ENCODE measurements around the gene MAPK8IP3. TPM values are rescaled to one million over a fixed set of nuclear protein-coding genes. Genes with fewer than 3 reads are reported as not detected.
"Not testable (repeated sequence)": the region's sequence is repeated elsewhere in the genome, so short reads cannot be mapped to it uniquely, and the experiment has no call there.

Gene MAPK8IP3
- total and polyA plus RNA-seq, 7 donors: 11.7 to 31.6 (median 22.6) TPM

DNA sequence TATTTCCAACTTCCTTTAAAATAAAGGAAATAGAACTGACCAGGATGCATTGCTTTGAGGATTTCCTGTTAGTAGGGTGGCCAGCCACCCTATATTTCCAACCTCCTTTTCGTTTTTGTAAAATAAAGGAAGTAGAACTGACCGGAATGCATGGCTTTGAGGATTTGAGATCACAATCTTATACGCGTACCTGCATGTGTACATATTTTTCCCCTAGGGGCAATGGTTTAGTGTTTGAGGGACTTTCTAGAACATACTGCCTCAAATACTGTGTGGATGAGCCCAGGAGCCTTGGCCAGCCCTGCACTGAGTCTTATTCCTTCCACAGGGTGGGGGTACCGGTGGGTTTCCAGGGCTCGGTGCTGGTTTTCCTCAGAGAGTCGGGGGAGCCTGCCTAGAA, 25.6 kb downstream of the MAPK8IP3 start:
- Histone ChIP-seq H3K36me3 (ENCODE audit: insufficient read depth in 1 of 2, low read depth in 1 of 2) (peaks cover 0 to 68% of the 10 kb centered on the region in 2 donors), H3K27me3 (ENCODE audit: insufficient read depth in 3 of 3, low read length in 2 of 3) (no peaks in the 10 kb centered on the region), H3K9me3 (no peaks in the 10 kb centered on the region), H3K4me3 (no peak overlapping the region), H3K4me1 (no peaks in the 10 kb centered on the region), H3K27ac (no peak overlapping the region)
- intact Hi-C loops (cut with DNase I): no loop called here
- ATAC-seq: no peak
- WGBS, 3 donors: 69 to 78% (median 76%) methylated on average over 7 of the region's 7 CpGs
- no peak for DNase-seq
- TF ChIP-seq, protein P1, sequence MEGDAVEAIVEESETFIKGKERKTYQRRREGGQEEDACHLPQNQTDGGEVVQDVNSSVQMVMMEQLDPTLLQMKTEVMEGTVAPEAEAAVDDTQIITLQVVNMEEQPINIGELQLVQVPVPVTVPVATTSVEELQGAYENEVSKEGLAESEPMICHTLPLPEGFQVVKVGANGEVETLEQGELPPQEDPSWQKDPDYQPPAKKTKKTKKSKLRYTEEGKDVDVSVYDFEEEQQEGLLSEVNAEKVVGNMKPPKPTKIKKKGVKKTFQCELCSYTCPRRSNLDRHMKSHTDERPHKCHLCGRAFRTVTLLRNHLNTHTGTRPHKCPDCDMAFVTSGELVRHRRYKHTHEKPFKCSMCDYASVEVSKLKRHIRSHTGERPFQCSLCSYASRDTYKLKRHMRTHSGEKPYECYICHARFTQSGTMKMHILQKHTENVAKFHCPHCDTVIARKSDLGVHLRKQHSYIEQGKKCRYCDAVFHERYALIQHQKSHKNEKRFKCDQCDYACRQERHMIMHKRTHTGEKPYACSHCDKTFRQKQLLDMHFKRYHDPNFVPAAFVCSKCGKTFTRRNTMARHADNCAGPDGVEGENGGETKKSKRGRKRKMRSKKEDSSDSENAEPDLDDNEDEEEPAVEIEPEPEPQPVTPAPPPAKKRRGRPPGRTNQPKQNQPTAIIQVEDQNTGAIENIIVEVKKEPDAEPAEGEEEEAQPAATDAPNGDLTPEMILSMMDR (IDR thresholded peaks at IDR 0.05): no peak

DNA sequence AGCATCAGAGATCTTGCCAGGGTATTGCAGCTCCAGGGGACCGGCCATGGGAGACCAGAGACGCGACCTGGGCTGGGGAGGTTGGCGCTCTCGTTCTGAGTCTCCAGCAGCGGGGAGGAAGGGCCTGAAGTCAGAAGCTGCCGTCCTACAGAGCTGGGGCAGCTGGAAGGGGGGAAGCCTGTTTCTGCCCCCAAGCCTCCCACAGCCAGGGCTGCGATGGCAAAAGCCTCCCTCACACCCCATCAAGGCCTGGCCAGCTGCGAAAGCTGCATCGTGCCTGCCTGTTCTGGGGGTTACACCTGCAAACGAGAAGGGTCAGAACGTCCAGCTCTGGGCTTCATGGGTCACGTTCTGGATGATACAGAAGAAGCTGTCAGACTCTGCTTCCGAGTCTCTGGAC, 26.1 kb downstream of the MAPK8IP3 start:
- Histone ChIP-seq H3K4me1 (no peaks in the 10 kb centered on the region), H3K27me3 (ENCODE audit: insufficient read depth in 3 of 3, low read length in 2 of 3) (no peaks in the 10 kb centered on the region), H3K36me3 (ENCODE audit: insufficient read depth in 1 of 2, low read depth in 1 of 2) (peaks cover 0 to 66% of the 10 kb centered on the region in 2 donors), H3K9me3 (no peaks in the 10 kb centered on the region), H3K4me3 (no peak overlapping the region), H3K27ac (no peak overlapping the region)
- DNase-seq: no peak
- intact Hi-C loops (cut with DNase I): no loop called here
- TF ChIP-seq, protein P1 (IDR thresholded peaks at IDR 0.05): no peak
- 83 to 86% (median 83%) methylated on average over 14 of the region's 14 CpGs for WGBS, 3 donors
- ATAC-seq: peak in 1 of 4 donors; percentile 6

DNA sequence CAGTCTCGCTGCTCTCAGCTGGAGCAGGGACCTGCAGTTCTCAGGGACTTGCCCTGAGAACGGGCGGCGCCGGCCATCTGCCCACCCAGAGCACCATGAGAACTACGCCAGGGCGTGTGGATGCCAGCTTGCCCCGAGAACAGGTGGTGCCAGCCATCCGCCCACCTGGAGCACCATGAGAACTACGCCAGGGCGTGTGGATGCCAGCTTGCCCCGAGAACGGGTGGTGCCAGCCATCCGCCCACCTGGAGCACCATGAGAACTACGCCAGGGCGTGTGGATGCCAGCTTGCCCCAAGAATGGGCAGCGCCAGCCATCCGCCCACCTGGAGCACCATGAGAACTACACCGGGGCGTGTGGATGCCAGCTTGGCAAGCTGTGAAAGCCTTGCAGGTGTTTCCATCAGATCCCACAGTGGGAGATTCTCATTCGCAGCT, 26.6 kb downstream of the MAPK8IP3 start:
- H3K4me3 ChIP-seq; H3K4me1 ChIP-seq; H3K27me3 ChIP-seq (ENCODE audit: insufficient read depth in 3 of 3, low read length in 2 of 3); DNase-seq; H3K27ac ChIP-seq; H3K9me3 ChIP-seq; intact Hi-C loops (cut with DNase I): not testable (repeated sequence)
- WGBS, 3 donors: 76 to 85% (median 82%) methylated on average over 21 of the region's 21 CpGs
- peaks cover 0 to 66% of the 10 kb centered on the region in 2 donors for H3K36me3 ChIP-seq (ENCODE audit: insufficient read depth in 1 of 2, low read depth in 1 of 2)
- ATAC-seq: peak in 1 of 4 donors; percentile 16

DNA sequence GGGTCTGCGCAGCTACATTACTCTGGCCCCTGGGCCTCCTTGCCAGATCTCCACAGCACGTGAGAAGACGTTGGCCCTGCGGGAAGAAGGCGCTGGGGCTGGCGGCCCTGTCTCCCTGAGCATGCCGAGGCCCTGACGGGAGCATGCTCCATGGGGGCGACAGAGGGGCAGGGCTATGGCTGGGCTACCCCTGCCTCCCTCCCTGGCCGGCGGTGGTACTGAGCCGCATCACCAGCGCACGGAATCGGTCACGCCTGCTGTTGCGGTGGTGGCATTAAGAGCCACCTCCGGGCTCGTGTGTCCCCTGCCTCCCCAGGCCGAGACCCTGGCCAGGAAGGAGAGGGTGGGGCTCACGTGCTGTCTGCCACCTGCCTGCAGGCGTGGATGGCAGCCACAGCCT, 28.1 kb downstream of the MAPK8IP3 start:
- Histone ChIP-seq H3K27me3 (ENCODE audit: insufficient read depth in 3 of 3, low read length in 2 of 3) (no peaks in the 10 kb centered on the region), H3K4me1 (no peaks in the 10 kb centered on the region), H3K9me3 (no peaks in the 10 kb centered on the region), H3K36me3 (ENCODE audit: insufficient read depth in 1 of 2, low read depth in 1 of 2) (peaks cover 0 to 57% of the 10 kb centered on the region in 2 donors), H3K4me3 (no peak overlapping the region), H3K27ac (no peak overlapping the region)
- WGBS, 3 donors: 93 to 94% (median 93%) methylated on average over 22 of the region's 22 CpGs
- intact Hi-C loops (cut with DNase I): no loop called here
- TF ChIP-seq, protein P1 (IDR thresholded peaks at IDR 0.05): no peak
- DNase-seq (no peak), ATAC-seq (peak in 2 of 4 donors; percentile 20 to 23)

DNA sequence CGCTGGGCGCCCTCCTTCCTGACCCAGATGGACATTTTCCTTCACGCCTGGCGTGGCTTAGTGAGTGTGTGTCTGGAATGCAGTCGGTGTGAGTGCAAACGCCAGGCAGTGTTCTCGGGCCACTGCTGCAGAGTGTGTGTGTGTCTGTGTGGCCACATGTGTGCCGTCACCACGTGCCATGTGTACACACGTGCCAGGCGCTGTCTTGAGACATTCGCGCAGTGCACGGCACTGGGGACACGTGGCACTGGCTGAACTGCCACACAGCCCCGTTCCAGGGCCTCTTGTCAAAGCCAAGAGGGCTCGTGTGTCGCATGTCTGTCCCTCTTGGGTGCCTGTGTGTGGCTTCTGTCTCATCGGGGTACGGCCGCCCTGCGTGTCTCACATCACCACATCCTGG, 28.8 kb downstream of the MAPK8IP3 start:
- Histone ChIP-seq H3K27ac (no peak overlapping the region), H3K9me3 (no peaks in the 10 kb centered on the region), H3K36me3 (ENCODE audit: insufficient read depth in 1 of 2, low read depth in 1 of 2) (peaks cover 0 to 50% of the 10 kb centered on the region in 2 donors), H3K4me1 (no peaks in the 10 kb centered on the region), H3K27me3 (ENCODE audit: insufficient read depth in 3 of 3, low read length in 2 of 3) (no peaks in the 10 kb centered on the region), H3K4me3 (no peak overlapping the region)
- peak in 1 of 4 donors; percentile 6 for ATAC-seq
- 96 to 97% (median 96%) methylated on average over 22 of the region's 22 CpGs for WGBS, 3 donors
- intact Hi-C loops (cut with DNase I): no loop called here
- DNase-seq: no peak
- TF ChIP-seq, protein P1 (IDR thresholded peaks at IDR 0.05): no peak

Measured in psoas muscle (tissue), 8 donors.